Endothelial cell (in vitro differentiated cells): ENCODE measurements around the gene NDRG4. TPM values are rescaled to one million over a fixed set of nuclear protein-coding genes. Genes with fewer than 3 reads are reported as not detected.

Source experiments
- DNase-seq: peaks from one replicate; pipeline ENCODE4 v3.0.0; 2021; ENCODE audit warnings: low spot score
- H3K27ac Mint-ChIP-seq: one replicate; pipeline ENCODE4 v1.8.0; 2021; ENCODE audit warnings: mixed read lengths, inconsistent platforms; ENCODE audit not compliant: unreplicated experiment
- H3K27me3 Mint-ChIP-seq: one replicate; pipeline ENCODE4 v1.8.0; 2021; ENCODE audit warnings: mild to moderate bottlenecking, moderate library complexity, mixed read lengths, inconsistent platforms; ENCODE audit not compliant: unreplicated experiment
- H3K36me3 Mint-ChIP-seq: one replicate; pipeline ENCODE4 v1.8.0; 2021; ENCODE audit warnings: mild to moderate bottlenecking, low read depth, mixed read lengths, inconsistent platforms; ENCODE audit not compliant: unreplicated experiment
- H3K4me1 Mint-ChIP-seq: one replicate; pipeline ENCODE4 v1.8.0; 2021; ENCODE audit warnings: mild to moderate bottlenecking, mixed read lengths, inconsistent platforms; ENCODE audit not compliant: unreplicated experiment
- H3K4me3 Mint-ChIP-seq: one replicate; pipeline ENCODE4 v1.8.0; 2021; ENCODE audit warnings: mild to moderate bottlenecking, mixed read lengths, inconsistent platforms; ENCODE audit not compliant: unreplicated experiment
- H3K9me3 Mint-ChIP-seq: one replicate; pipeline ENCODE4 v1.8.0; 2021; ENCODE audit warnings: mixed read lengths, inconsistent platforms; ENCODE audit not compliant: unreplicated experiment
- total RNA-seq: library from RNA; stranded (reverse); fragmentation: NEBNext Ultra II Directional; extraction: Animal tissue kit (Norgen Biotek cat#: 25700); gene quantifications from one replicate; pipeline ENCODE4 v1.2.1, GENCODE V29; 2021; ENCODE audit not compliant: unreplicated experiment
- TF ChIP-seq, protein P1 (sequence below): fragments of 200-600 bp; sonication (generic); IDR thresholded peaks from one replicate; pipeline ENCODE4 v1.5.0; 2021; ENCODE audit warnings: antibody characterized with exemption; ENCODE audit not compliant: unreplicated experiment

Gene NDRG4
- total RNA-seq, 1 donor from 2014 or later, result 5.9 TPM

DNA sequence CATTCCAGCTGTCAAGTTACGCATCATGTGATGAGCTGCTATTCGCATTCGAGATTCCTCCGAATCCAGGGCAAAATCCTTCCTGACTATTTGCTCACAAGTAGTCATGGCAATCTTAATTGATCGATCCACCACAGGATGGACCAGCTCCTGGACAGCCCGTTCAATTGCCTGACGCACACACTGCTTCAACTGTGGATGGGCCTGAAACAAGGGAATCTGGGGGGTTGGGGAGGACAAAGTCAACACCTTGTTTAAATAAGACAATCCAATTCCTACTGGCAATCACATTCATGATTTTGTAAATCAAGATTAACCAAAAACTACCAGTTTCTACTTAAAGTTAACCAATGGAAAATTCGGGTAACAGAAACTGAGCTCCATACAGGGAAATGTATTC is 43.7 kb downstream of the NDRG4 start:
- Mint-ChIP-seq H3K9me3 (no peaks in the 10 kb centered on the region), H3K4me1 (no peaks in the 10 kb centered on the region), H3K4me3 (no peak overlapping the region), H3K27me3 (peaks cover 2% of the 10 kb centered on the region), H3K27ac (no peak overlapping the region), H3K36me3 (peaks cover 63% of the 10 kb centered on the region)
- no peak for DNase-seq
- TF ChIP-seq, protein P1, sequence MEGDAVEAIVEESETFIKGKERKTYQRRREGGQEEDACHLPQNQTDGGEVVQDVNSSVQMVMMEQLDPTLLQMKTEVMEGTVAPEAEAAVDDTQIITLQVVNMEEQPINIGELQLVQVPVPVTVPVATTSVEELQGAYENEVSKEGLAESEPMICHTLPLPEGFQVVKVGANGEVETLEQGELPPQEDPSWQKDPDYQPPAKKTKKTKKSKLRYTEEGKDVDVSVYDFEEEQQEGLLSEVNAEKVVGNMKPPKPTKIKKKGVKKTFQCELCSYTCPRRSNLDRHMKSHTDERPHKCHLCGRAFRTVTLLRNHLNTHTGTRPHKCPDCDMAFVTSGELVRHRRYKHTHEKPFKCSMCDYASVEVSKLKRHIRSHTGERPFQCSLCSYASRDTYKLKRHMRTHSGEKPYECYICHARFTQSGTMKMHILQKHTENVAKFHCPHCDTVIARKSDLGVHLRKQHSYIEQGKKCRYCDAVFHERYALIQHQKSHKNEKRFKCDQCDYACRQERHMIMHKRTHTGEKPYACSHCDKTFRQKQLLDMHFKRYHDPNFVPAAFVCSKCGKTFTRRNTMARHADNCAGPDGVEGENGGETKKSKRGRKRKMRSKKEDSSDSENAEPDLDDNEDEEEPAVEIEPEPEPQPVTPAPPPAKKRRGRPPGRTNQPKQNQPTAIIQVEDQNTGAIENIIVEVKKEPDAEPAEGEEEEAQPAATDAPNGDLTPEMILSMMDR, result no peak

DNA sequence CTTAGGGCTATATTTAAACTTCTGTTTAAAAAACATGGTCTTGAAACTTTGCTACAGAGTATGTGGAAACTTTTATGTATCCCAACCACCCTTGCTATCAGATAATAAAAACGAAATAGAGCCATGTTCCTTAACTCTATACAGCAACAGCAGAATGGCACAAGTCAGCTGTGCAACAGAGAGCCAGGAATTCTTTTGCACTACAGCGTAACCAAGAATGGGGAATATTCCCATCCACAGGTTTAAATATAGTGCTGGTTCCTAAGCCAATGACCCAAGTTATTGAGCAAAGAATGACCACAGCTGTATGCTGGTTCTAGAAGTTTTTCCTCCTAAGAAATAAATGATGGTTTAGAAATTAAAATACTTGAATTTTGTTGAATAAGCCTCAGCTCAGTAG is 48.4 kb downstream of the NDRG4 start:
- no peak for DNase-seq
- H3K36me3 Mint-ChIP-seq, result peaks cover 35% of the 10 kb centered on the region
- H3K4me1 Mint-ChIP-seq, result no peaks in the 10 kb centered on the region
- TF ChIP-seq, protein P1, result no peak
- peaks cover 2% of the 10 kb centered on the region for H3K27me3 Mint-ChIP-seq
- H3K4me3 Mint-ChIP-seq, result no peak overlapping the region
- H3K27ac Mint-ChIP-seq, result no peak overlapping the region
- H3K9me3 Mint-ChIP-seq, result no peaks in the 10 kb centered on the region

DNA sequence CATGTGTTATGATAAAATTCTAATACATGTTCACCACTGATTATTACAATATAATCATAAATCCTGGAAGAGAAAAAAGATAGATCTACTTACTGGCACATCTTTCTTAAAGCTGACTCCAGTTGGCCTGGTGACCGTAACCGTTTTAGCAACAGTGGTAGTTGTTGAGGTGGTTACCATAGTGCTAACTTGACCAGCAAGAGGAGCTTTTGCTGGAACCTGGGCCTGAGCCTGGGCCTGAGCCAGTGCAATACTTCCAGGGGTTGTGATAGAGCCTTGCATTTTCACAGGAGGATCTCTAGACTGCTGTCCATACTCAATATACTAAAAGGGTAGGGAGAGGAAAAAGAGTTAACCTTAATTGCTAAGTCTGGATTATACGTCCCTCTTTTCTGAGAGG is 51.6 kb downstream of the NDRG4 start:
- TF ChIP-seq, protein P1, result no peak
- Mint-ChIP-seq H3K9me3 (no peaks in the 10 kb centered on the region), H3K36me3 (peaks cover 21% of the 10 kb centered on the region), H3K4me3 (no peak overlapping the region), H3K27ac (no peak overlapping the region), H3K4me1 (no peaks in the 10 kb centered on the region), H3K27me3 (no peaks in the 10 kb centered on the region)
- DNase-seq, result no peak

DNA sequence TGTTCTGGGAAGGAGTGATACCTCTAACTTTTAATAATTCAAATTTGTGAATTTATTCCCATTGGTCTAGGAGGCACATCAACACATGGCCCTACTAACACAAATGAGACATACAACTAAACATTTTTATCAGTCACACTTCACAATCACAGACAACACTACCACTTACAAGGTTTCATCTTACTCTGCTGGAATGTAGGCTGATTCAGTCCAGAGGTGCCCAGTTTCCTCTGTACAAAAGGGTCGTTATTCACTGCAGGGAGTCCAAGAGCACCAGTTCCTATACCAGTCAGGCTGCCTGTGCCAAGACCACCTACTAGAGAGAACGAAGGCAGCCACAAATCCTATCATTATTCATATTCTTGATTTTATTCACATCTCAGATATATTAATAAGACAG is 56.7 kb downstream of the NDRG4 start:
- Mint-ChIP-seq H3K9me3 (no peaks in the 10 kb centered on the region), H3K27ac (no peak overlapping the region), H3K27me3 (no peaks in the 10 kb centered on the region), H3K4me1 (no peaks in the 10 kb centered on the region), H3K4me3 (no peak overlapping the region), H3K36me3 (peaks cover 20% of the 10 kb centered on the region)
- TF ChIP-seq, protein P1, result no peak
- DNase-seq, result no peak

Other genes starting within 250 kb of the NDRG4 start
- not detected for gene PRSS54, start 205.1 kb upstream of the NDRG4 start, total RNA-seq
- gene GINS3, start 107.7 kb upstream of the NDRG4 start, total RNA-seq, result 4.9 TPM
- gene SETD6, start 15.4 kb downstream of the NDRG4 start, total RNA-seq, result 7.9 TPM
- 152 TPM for gene CNOT1, start 129.7 kb downstream of the NDRG4 start, total RNA-seq
- gene SLC38A7, start 184.6 kb downstream of the NDRG4 start, total RNA-seq, result 56.7 TPM
- 105 TPM for gene GOT2, start 234.2 kb downstream of the NDRG4 start, total RNA-seq